Endothelial cell of umbilical vein (primary cell): ENCODE measurements around the gene OR4E1. TPM values are rescaled to one million over a fixed set of nuclear protein-coding genes. Genes with fewer than 3 reads are reported as not detected.
A peak's percentile ranks its signal among the peaks of the same experiment; 100 is the strongest.

Experiments
- BruUV-seq: library from RNA; stranded (reverse); fragments of 400-500 nt; replicated peaks from 2 replicates; lab custom pipeline; 2021; lab: Mats Ljungman, UMichigan
- CTCF ChIA-PET: fragments of 300-600, 350-600 bp; sonication (Branson Sonifier 250); formaldehyde crosslinking; loops from one replicate; lab custom pipeline; 2021; ENCODE audit warnings: antibody characterized with exemption, inconsistent platforms; lab: Charles Lee
- POLR2A ChIA-PET: fragments of 300-600, 350-600 bp; sonication (Branson Sonifier 250); formaldehyde crosslinking; loops from one replicate; lab custom pipeline; 2021; ENCODE audit warnings: antibody characterized with exemption, inconsistent platforms; lab: Charles Lee
- DNase-seq: peaks from one replicate; pipeline ENCODE4 v3.0.0-alpha.2; 2011; ENCODE audit warnings: low read depth, low spot score
- FAIRE-seq: peaks from 2 replicates; lab custom pipeline; 2011; peaks lifted over from hg19 to GRCh38; lab: Jason Lieb, UNC
- H2AFZ ChIP-seq: 2 replicates; pipeline ENCODE4 v1.6.0; 2012; ENCODE audit warnings: low read depth, low read length, control low read depth, inconsistent platforms
- H3K27ac ChIP-seq: 2 replicates; pipeline ENCODE4 v1.5.1; 2011; ENCODE audit warnings: low read depth, mild to moderate bottlenecking, control low read depth, low read length, moderate library complexity; ENCODE audit not compliant: insufficient read depth
- H3K27me3 ChIP-seq, 2 experiments: 2 replicates each; pipeline versions ENCODE4 v1.6.0 to v1.6.1; 2011; ENCODE audit warnings: low read length in 2 of 2, mixed read lengths in 1 of 2; ENCODE audit not compliant: control insufficient read depth in 2 of 2, insufficient read depth in 2 of 2
- H3K36me3 ChIP-seq, 2 experiments: 2 replicates in 1 of 2; 3 replicates in 1 of 2; pipeline ENCODE4 v1.5.1; 2011; ENCODE audit warnings: low read length in 2 of 2, mild to moderate bottlenecking in 1 of 2, moderate library complexity in 1 of 2; ENCODE audit not compliant: control insufficient read depth in 2 of 2, insufficient read depth in 2 of 2; ENCODE audit errors: extremely low read depth in 1 of 2
- H3K4me1 ChIP-seq: 3 replicates; pipeline ENCODE4 v1.5.1; 2011; ENCODE audit warnings: mild to moderate bottlenecking, low read length; ENCODE audit not compliant: control insufficient read depth, insufficient read depth; ENCODE audit errors: extremely low read depth
- H3K4me2 ChIP-seq: 2 replicates; pipeline ENCODE4 v1.6.1; 2011; ENCODE audit warnings: low read length, control low read depth, mixed read lengths; ENCODE audit not compliant: insufficient read depth
- H3K4me3 ChIP-seq, 3 experiments: fragments of 200-600 bp in 1 of 3; sonication (generic), shearing (Covaris generic) in 1 of 3; replicated peaks in 1 of 3; 2 replicates each; pipeline ENCODE4 v1.5.1; 2011 to 2016; ENCODE audit warnings: control low read depth in 3 of 3, low read length in 3 of 3, mild to moderate bottlenecking in 2 of 3, inconsistent platforms in 1 of 3, low read depth in 1 of 3, moderate library complexity in 1 of 3; ENCODE audit not compliant: insufficient read depth in 1 of 3
- H3K79me2 ChIP-seq: 2 replicates; pipeline ENCODE4 v1.6.0; 2012; ENCODE audit warnings: low read length, inconsistent platforms; ENCODE audit not compliant: control insufficient read depth, insufficient read depth
- H3K9ac ChIP-seq: replicated peaks from 2 replicates; pipeline ENCODE3; 2011; ENCODE audit warnings: low read length, control low read depth; ENCODE audit not compliant: insufficient read depth; ENCODE audit errors: extremely low read depth
- H3K9me1 ChIP-seq: replicated peaks from 3 replicates; pipeline ENCODE4 v1.6.0; 2011; ENCODE audit warnings: mild to moderate bottlenecking, low read length; ENCODE audit not compliant: control insufficient read depth, insufficient read depth; ENCODE audit errors: extremely low read depth
- H3K9me3 ChIP-seq: replicated peaks from 2 replicates; pipeline ENCODE4 v1.5.1; 2012; ENCODE audit warnings: low read length, inconsistent platforms; ENCODE audit not compliant: control insufficient read depth, insufficient read depth
- H4K20me1 ChIP-seq: replicated peaks from 2 replicates; pipeline ENCODE3; 2011; ENCODE audit warnings: mild to moderate bottlenecking, low read length; ENCODE audit not compliant: control insufficient read depth, insufficient read depth; ENCODE audit errors: extremely low read depth
- CTCF ChIP-seq, 2 donors: IDR thresholded peaks; 1 replicate in 1 of 2; 2 replicates in 1 of 2; pipeline ENCODE4 v1.5.1; 2011; ENCODE audit warnings: low read length in 2 of 2, mild to moderate bottlenecking in 2 of 2, moderate library complexity in 2 of 2, control low read depth in 1 of 2, inconsistent platforms in 1 of 2, low read depth in 1 of 2; ENCODE audit not compliant: insufficient read depth in 1 of 2; ENCODE audit errors: extremely low read depth in 1 of 2
- EZH2 ChIP-seq: IDR thresholded peaks from 2 replicates; pipeline ENCODE4 v1.6.1; 2012; ENCODE audit warnings: borderline replicate concordance, low read depth, mild to moderate bottlenecking, moderate library complexity, low read length, inconsistent platforms; ENCODE audit not compliant: severe bottlenecking
- FOS ChIP-seq: IDR thresholded peaks from 2 replicates; pipeline ENCODE4 v1.6.1; 2011; ENCODE audit warnings: mild to moderate bottlenecking, low read length, moderate library complexity, borderline replicate concordance; ENCODE audit not compliant: insufficient read depth
- GATA2 ChIP-seq: IDR thresholded peaks from 2 replicates; pipeline ENCODE4 v1.7.0; 2011; ENCODE audit warnings: low read depth, mild to moderate bottlenecking, moderate library complexity, mixed read lengths, low read length; ENCODE audit not compliant: insufficient read length, insufficient read depth
- JUN ChIP-seq: IDR thresholded peaks from 2 replicates; pipeline ENCODE4 v1.6.1; 2011; ENCODE audit warnings: borderline replicate concordance, low read depth; ENCODE audit not compliant: insufficient read length, insufficient read depth
- MAX ChIP-seq: IDR thresholded peaks from 2 replicates; pipeline ENCODE4 v1.6.1; 2011; ENCODE audit not compliant: insufficient read depth, insufficient read length
- MYC ChIP-seq: IDR thresholded peaks from one replicate; pipeline ENCODE4 v1.6.1; 2011; ENCODE audit warnings: mild to moderate bottlenecking, low read depth, low read length
- POLR2A ChIP-seq: IDR thresholded peaks from 2 replicates; pipeline ENCODE4 v1.6.1; 2012; ENCODE audit warnings: low read depth, mild to moderate bottlenecking, control low read depth, low read length
- POLR2AphosphoS5 ChIP-seq: IDR thresholded peaks from 2 replicates; pipeline ENCODE4 v1.6.1; 2012; ENCODE audit warnings: low read depth, mild to moderate bottlenecking, control low read depth, low read length, moderate library complexity; ENCODE audit not compliant: insufficient read depth
- dilution Hi-C: fragments of 300-500 bp; cut with MboI; formaldehyde crosslinking; loops from one replicate; pipeline ENCODE4 v1.15.0; 2019; ENCODE audit warnings: low sequenced_read_pairs; ENCODE audit not compliant: extremely low pct_ligation_motif_present
- intact Hi-C: fragments of 100-400 bp; cut with micrococcal nuclease; formaldehyde crosslinking; loops from one replicate; pipeline ENCODE4 v1.10.0; 2022
- polyA plus RNA-seq, 4 experiments: library from polyadenylated mRNA; depleted of rRNA in 3 of 4; stranded (reverse) in 3 of 4; unstranded in 1 of 4; fragments of >200 nt; gene quantifications; 2 replicates each; pipeline versions ENCODE4 v1.2.1 to v1.2.3, GENCODE V29; 2011 to 2012; ENCODE audit warnings: missing spikeins in 1 of 4
- total RNA-seq: library from RNA; stranded (reverse); gene quantifications from 2 replicates; pipeline ENCODE4 v1.2.3, GENCODE V29; 2021

Gene OR4E1
- total and polyA plus RNA-seq, 2 donors (not counting 3 experiments of a cell fraction or from before 2014, with no cell fraction given), result not detected

- H3K4me1 ChIP-seq, result peaks cover 10% of the 10 kb centered on the region
- H3K9ac ChIP-seq, result no peak overlapping the region
- CTCF ChIA-PET, result no interaction called here
- H3K27ac ChIP-seq, result no peak overlapping the region
- H3K27me3 ChIP-seq, result no peaks in the 10 kb centered on the region
- no peak overlapping the region for H3K4me2 ChIP-seq
- H3K36me3 ChIP-seq, result no peaks in the 10 kb centered on the region
- H3K79me2 ChIP-seq, result no peaks in the 10 kb centered on the region
- no peak for TF ChIP-seq JUN
- no peak for TF ChIP-seq POLR2AphosphoS5
- no peak for TF ChIP-seq MAX
- no peak for TF ChIP-seq EZH2
- TF ChIP-seq MYC, result no peak
- POLR2A ChIA-PET, result no interaction called here
- intact Hi-C loops, result no loop called here
- no peaks in the 10 kb centered on the region for H4K20me1 ChIP-seq
- no peak overlapping the region for H3K4me3 ChIP-seq
- H2AFZ ChIP-seq, result no peak overlapping the region
- dilution Hi-C loops, result no loop called here
- FAIRE-seq, result no peak
- peak; percentile 15 for DNase-seq
- H3K9me3 ChIP-seq, result no peaks in the 10 kb centered on the region
- no peaks in the 10 kb centered on the region for H3K9me1 ChIP-seq
- BruUV-seq, result no TSS peak
Observed at GRCh38 chr14:21672116-21672515, 1.5 kb downstream of the OR4E1 start.

- Histone ChIP-seq H3K27me3 (no peaks in the 10 kb centered on the region), H4K20me1 (no peaks in the 10 kb centered on the region), H3K9me3 (no peaks in the 10 kb centered on the region), H3K27ac (no peak overlapping the region), H3K79me2 (no peaks in the 10 kb centered on the region), H2AFZ (no peak overlapping the region), H3K36me3 (no peaks in the 10 kb centered on the region), H3K4me2 (no peak overlapping the region), H3K9ac (no peak overlapping the region), H3K4me1 (peaks cover 10% of the 10 kb centered on the region), H3K9me1 (no peaks in the 10 kb centered on the region), H3K4me3 (no peak overlapping the region)
- no peak for FAIRE-seq
- POLR2A ChIA-PET, result no interaction called here
- intact Hi-C loops, result no loop called here
- dilution Hi-C loops, result no loop called here
- CTCF ChIA-PET, result no interaction called here
- BruUV-seq, result no TSS peak
- TF ChIP-seq MAX, result no peak
- no peak for TF ChIP-seq GATA2
- TF ChIP-seq JUN, result no peak
- TF ChIP-seq POLR2AphosphoS5, result no peak
- no peak for TF ChIP-seq FOS
- TF ChIP-seq MYC, result no peak
- no peak for TF ChIP-seq EZH2
- no peak for TF ChIP-seq POLR2A
- no peak for TF ChIP-seq CTCF (IDR thresholded peaks at IDR 0.05; ENCODE audit: extremely low read depth in 1 of 2, insufficient read depth in 1 of 2, low read depth in 1 of 2, low read length in 2 of 2)
- DNase-seq, result peak; percentile 58
Observed at GRCh38 chr14:21671371-21671770, 2.2 kb downstream of the OR4E1 start.
